NCI-H2227 (cell line): Measurements from ENCODE around the gene GREB1L.

Experiments used
- DNase-seq: peaks from one replicate; lab custom pipeline; 2025; ENCODE audit not compliant: unreplicated experiment; lab: John Stamatoyannopoulos, UW

Gene GREB1L

DNA sequence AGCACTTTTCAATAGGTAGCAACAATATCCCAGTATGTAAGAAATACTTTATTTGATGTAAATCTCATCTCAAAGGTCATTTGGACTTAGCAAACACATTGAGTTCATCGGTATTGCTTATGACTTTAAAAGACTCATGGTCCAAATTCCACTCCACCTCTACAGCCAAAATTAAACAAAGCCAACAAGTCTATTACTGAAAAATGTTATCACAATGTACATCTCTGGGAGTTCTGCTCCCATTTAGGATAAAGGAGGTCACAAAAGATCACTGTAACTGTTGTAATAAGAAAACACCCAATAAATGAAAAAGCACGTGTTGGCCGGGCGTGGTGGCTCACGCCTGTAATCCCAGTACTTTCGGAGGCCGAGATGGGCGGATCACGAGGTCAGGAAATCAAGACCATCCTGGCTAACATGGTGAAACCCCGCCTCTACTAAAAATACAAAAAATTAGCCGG, 308.5 kb downstream of the GREB1L start:
- DNase-seq: no peak

DNA sequence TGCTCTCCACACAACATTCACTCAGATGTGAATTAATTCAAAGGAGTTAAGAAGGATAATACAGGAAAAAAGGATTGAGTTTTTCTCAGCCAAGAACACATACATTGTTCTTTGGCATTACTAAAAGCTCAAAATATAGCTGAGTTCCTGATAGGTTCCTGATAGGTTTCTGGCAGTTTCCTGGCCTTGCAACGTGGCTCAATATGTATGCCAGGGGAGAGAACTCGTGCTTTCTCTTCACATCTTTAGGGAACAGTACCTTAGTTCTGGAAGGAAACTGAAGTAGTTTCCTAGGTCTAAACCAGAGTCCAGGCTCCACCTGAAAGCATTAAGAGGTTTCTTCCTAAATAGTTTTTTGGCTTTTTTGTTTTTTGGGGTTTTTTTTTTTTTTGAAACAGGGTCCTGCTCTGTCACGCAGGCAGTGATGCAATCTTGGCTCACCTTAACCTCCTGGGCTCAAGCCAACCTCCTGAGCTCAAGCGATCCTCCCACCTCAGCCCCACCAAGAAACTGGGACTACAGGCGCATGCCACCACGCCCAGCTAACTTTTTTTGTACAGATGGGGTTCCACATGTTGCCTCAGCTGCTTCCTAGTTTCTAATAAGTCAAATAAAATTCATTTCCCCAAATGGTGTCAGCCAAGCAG, 315.7 kb downstream of the GREB1L start:
- no peak for DNase-seq

DNA sequence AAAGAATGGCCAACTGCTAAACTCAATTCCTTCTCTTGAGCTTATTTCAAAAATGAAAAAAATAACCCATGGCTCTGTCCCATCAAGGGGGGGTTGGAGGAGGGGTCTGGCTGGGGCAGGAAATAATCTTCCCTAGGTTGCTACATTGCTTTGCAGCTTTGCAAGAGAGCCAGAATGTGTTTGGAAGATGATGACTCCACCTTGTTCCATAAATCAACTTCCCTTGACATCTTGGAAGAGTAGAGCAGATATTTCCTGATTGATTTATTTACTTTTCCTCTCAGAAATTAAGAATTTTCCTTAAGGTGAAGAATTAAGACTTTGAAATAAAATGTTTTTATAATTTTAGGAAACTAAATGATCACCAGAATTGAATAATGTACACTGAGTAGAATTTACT, 317.2 kb downstream of the GREB1L start:
- DNase-seq: no peak

DNA sequence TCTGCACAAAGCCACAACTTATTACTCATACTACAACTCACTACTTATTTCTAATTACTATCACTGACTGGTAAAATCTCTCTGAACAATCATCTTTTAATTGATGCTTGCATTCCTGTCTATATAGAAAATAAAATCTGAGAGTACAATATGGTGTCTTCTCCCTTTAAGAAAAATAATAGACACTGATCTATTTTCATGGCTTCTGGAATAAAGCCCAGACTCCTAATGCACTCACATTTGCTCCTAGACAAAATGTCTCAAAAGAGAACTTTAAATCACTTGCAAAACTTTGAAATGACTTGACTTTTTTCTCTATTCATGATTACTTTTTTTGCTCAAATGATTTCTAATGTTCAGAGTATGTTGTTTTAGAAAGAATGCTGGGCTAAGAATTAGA, 329.7 kb downstream of the GREB1L start:
- no peak for DNase-seq
